HG02970 (cell line): ENCODE results near the gene SWAP70.

Source experiments
- ATAC-seq: cut with Tn5 transposase; IDR thresholded peaks from one replicate; pipeline ENCODE4 v1.9.1; 2021; ENCODE audit warnings: mild to moderate bottlenecking, moderate library complexity, moderate number of reproducible peaks; ENCODE audit not compliant: unreplicated experiment, low FRiP score

SWAP70 gene

GRCh38 chr11:9747229-9747628 lies 83.4 kb downstream of the SWAP70 start:
- ATAC-seq, result no peak

DNA sequence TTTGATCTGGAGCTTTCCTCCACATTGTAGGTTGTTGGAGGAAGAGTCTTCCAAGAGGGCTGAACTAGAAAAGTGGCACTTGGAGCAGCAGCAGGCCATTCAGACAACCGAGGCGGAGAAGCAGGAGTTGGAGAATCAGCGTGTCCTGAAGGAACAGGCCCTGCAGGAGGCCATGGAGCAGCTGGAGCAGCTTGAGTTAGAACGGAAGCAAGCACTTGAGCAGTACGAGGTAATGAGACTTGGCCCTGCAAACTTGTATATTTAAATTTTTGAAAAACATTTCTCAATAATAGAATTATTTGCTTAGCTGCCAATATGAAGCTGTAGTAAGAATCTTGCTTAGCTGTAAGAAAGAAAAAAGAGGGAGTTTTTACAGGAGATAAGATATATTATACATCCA lies 84.0 kb downstream of the SWAP70 start:
- no peak for ATAC-seq

DNA sequence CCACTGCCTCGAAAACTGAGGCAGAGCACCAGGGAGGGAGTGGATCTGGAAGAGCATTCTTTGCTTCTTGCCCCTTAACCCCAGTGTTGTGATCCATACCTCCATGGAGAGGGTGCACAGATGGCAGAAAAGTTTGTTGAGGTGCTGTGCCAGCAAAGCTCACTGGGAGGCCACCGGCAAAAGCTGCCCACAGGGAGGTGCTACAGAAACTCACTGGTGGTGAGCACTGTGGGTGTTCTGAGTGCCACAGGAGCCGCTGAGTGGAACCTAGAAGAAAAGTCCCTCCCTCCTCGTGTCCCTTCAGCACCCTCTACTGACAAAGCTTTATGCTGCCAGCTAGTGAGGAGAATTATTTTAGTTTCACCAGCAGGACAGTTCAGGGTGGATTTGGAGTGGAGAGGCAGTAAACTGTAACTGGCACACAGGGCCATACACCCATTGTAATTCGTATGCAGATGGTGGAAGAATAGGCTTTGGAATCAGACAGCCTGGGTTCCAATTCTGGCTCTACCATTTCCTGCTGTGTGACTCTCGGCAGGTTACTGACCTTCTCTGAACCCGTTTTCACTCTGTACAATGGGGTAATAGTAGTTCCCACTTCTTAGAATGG lies 84.6 kb downstream of the SWAP70 start:
- ATAC-seq, result no peak

DNA sequence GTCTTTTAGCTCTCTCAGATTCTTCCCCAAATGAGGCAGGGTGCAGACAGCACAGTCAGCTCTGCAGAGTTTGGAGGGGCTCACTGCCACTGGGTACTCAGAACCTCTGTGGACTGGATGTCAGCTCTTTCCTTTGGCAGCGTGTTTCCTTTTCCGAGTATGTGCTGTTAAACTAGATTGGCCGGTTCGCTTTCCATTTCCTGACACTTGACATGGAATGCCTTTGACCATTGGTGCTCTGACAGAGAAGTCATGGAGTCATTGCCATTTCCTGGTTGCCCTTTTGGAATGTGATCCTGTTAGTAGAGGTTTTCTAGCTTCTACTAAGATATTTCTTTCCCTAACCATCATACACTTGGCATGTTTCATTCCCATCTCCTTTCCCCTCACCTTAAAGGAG lies 86.7 kb downstream of the SWAP70 start:
- ATAC-seq, result no peak

GRCh38 chr11:9752091-9752490 lies 88.2 kb downstream of the SWAP70 start:
- ATAC-seq, result no peak

GRCh38 chr11:9753021-9753420 lies 89.1 kb downstream of the SWAP70 start:
- no peak for ATAC-seq

DNA sequence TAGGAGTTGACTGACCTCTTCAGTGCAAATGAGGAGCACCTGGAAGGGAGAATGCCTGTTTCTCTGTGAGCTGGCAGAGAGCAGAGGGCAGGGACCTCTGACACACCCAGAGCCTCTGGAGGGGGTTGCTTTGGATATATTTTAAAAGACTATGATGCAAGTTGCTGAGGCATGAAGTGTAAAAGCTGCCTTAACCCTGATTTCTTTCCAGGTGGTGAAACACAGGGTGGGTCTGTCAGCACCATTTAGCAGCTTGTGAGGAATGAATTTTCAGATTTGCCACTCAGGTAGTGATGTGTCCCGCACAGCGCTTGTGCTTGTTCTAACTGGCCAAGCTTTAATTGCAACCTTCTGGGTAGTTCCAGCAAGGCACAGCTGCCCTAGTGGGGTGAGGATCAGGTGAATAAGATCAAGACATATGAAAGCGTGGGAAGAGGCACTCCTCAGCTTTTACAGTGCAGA lies 90.2 kb downstream of the SWAP70 start:
- ATAC-seq, result no peak

GRCh38 chr11:9755561-9756185 lies 91.8 kb downstream of the SWAP70 start:
- ATAC-seq, result no peak

- ATAC-seq, result no peak
Measured at GRCh38 chr11:9756461-9756860, 92.6 kb downstream of the SWAP70 start.

- ATAC-seq, result no peak
Measured at GRCh38 chr11:9756878-9757277, 93.0 kb downstream of the SWAP70 start.

GRCh38 chr11:9757809-9758636 lies 94.1 kb downstream of the SWAP70 start:
- ATAC-seq, result peak; percentile 64

- ATAC-seq, result peak; percentile 30
Measured at GRCh38 chr11:9758637-9759518, 95.0 kb downstream of the SWAP70 start.

- ATAC-seq, result peak; percentile 39
Measured at GRCh38 chr11:9759519-9760192, 95.8 kb downstream of the SWAP70 start.

- ATAC-seq, result no peak
Measured at GRCh38 chr11:9760193-9760575, 96.3 kb downstream of the SWAP70 start.

- ATAC-seq, result no peak
Measured at GRCh38 chr11:9761441-9761945, 97.6 kb downstream of the SWAP70 start.

DNA sequence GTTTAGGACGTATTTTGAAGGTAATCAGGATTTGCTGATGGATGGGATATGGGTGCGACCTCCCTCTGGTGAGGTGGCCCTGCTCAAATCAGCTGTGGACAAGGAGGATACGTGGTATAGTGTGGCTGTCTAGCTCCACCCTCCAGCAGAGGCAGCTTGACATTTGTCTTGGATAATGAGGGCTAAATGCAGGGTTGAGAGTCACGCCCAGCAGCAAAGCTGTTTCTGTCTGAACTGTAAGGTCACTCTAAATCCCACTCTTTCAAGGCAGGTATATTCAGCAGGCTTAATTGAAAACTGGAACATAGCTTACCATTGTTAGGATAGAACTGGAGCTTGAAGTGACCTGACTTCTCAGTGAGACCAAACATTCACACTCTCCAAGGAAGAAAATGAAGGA lies 98.7 kb downstream of the SWAP70 start:
- no peak for ATAC-seq

- no peak for ATAC-seq
Measured at GRCh38 chr11:9763301-9763700, 99.4 kb downstream of the SWAP70 start.

DNA sequence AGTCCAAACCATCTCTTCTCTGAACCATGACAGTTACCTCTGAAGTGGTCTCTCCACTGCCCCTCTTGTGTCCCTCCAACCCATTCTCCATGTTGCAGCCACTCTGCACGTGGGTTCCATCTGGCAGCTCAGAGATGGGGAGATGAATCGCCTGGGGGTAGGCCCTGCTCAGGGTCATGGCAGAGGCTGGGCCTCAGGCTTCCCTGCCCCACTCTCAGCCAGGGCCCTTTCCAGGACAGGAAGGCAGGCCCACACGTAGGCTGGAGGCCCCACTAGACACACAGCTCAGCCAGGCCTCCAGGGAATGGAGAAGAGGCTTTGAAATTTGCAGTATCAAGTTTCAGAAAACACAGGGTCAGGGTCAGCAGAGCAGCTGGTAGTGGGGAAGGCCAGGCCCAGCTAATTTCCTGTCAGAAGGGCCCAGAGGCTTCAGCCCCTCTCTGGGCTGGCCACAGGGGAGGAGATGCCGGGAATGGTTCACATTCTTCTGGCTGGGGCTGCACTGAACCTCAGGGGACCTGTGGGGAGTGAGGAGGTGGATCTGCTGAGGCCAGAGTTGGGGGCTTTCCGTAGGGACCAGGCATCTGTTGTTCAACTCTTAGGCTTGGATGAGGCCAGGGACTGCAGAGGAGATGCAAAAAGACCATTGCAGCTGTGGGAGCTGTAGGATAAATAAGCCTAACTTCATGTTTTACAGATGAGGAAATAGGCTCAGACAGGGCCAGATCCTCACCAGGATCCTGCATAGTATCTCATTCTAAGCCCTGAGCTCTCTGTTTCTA lies 101.6 kb downstream of the SWAP70 start:
- no peak for ATAC-seq

- ATAC-seq, result no peak
Measured at GRCh38 chr11:9769621-9770020, 105.7 kb downstream of the SWAP70 start.
